ENCODE results near the gene PPM1H.
"Not testable (repeated sequence)": the region's sequence is repeated elsewhere in the genome, so short reads cannot be mapped to it uniquely, and the experiment has no call there.

The PPM1H gene

DNA sequence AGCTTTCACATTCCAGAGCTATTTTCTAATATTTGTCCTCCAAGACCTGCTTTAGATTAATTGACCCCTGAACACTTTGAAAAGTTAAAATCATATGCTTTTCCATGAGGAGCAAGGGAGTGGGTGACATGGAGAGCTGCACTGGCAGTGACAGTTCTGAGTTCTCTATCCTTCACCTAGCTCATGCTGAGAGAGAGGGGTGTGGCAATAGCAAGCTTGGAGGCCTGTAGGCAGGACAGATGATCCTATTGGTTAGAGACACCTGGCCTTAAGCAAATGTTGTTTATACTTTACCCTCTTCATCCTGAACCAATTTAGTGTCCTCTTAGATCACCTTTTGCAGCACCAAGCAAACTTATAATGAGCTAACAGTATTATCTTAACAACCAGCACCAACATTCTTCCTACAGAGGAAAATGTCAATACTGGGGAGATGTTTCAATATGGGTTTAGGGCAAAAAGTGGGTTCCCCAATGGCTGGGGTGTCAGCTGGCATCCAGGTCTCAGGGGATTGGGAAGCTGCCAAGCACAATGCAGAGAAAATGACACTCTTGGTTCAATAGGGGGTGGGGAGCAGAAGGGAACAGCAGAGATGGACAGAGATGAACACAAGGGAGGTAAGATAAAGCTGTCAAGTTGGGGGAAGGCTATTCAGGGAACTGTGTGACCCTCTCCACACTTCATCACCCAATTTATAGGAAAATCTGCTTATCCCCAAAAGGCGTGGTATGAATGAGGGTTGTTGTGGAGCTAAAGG, 37.0 kb upstream of the PPM1H start:
- TF ChIP-seq, protein P1, sequence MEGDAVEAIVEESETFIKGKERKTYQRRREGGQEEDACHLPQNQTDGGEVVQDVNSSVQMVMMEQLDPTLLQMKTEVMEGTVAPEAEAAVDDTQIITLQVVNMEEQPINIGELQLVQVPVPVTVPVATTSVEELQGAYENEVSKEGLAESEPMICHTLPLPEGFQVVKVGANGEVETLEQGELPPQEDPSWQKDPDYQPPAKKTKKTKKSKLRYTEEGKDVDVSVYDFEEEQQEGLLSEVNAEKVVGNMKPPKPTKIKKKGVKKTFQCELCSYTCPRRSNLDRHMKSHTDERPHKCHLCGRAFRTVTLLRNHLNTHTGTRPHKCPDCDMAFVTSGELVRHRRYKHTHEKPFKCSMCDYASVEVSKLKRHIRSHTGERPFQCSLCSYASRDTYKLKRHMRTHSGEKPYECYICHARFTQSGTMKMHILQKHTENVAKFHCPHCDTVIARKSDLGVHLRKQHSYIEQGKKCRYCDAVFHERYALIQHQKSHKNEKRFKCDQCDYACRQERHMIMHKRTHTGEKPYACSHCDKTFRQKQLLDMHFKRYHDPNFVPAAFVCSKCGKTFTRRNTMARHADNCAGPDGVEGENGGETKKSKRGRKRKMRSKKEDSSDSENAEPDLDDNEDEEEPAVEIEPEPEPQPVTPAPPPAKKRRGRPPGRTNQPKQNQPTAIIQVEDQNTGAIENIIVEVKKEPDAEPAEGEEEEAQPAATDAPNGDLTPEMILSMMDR (conservative IDR thresholded peaks at IDR 0.05; ENCODE audit: low read depth): no peak
- ChIA-PET POLR2A (ENCODE audit: low non-redundant PET) (no interaction called here), CTCF (no interaction called here)
- no peak for DNase-seq (ENCODE audit: low spot score)
- no peak overlapping the region for H3K27ac ChIP-seq

DNA sequence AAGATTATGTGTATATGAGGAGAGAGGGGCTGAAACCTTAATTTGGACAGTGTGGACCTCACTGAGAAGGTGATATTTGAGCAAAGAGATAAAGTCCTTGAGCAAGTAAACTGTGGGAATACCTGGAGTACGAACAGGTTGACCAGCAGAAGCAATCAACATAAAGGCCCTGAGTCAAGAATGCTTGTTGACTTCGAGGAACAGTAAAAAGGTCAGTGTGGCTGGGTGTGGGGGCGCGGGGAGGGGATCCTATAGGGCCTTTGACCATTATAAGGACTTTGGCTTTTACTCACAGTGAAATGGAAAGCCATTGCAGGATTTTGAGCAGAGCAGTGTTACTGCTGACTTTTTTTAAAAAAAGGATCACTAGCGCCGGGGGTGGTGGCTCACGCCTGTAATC, 34.7 kb upstream of the PPM1H start:
- ChIA-PET POLR2A (ENCODE audit: low non-redundant PET) (no interaction called here), CTCF (interaction anchor here (0.6 kb wide), 1 partner anchor 131 kb away, joined by 3 read pairs; no protein-coding TSS in a partner anchor)

DNA sequence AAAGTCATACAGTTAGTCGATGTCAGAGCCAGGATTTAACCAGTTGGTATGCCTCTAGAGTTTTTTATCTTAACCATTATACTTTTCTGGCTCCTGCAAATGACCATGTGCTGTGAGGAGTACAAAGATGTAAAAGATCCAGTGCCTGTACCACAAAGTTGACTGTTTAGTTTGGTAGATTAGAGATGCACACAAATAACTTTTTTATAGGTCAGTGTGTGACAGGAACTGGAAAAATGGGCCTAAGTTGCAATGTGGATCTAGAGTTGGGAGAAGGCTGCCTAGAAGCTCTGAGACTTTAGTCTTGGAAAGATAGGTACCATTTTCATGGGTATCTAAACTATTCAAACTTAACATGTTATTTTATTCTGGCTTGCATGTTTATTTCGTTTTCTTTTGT, 32.8 kb upstream of the PPM1H start:
- no peak for DNase-seq (ENCODE audit: low spot score)
- no peak overlapping the region for H3K27ac ChIP-seq
- TF ChIP-seq, protein P1 (conservative IDR thresholded peaks at IDR 0.05; ENCODE audit: low read depth): no peak
- POLR2A ChIA-PET (ENCODE audit: low non-redundant PET): no interaction called here
- CTCF ChIA-PET: no interaction called here

More for the DNA sequence above, 34.7 kb upstream of the PPM1H start:
- no peak overlapping the region for H3K27ac ChIP-seq
- TF ChIP-seq, protein P1 (conservative IDR thresholded peaks at IDR 0.05; ENCODE audit: low read depth): no peak
- no peak for DNase-seq (ENCODE audit: low spot score)

DNA sequence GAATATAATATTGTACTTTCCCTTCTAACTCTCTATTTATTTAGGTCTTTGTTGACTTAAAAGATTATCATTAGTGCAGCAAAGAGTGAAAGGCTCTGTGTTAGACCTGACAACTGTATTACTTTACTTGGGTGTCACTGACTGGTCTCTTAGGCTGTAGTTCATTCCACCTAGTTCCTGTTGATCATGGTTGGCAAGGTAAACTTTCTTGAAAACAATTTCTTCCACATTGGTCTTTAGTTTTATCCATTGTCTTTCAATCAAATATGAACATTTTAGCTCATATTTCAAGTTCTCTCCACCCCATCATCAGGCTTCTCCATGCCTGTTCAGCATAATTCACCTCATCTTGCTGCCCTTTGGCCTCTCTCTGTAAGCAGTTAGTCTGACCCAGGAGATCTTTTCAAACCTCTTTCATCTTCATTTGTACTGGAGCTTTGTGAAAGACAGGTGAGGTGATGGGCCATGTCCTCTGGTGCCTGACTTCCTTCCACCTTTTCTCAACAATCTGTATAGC, 32.1 kb upstream of the PPM1H start:
- TF ChIP-seq, protein P1 (conservative IDR thresholded peaks at IDR 0.05; ENCODE audit: low read depth): no peak
- ChIA-PET POLR2A (ENCODE audit: low non-redundant PET) (no interaction called here), CTCF (no interaction called here)

GRCh38 chr12:62966446-62966989, 31.6 kb upstream of the PPM1H start:
- peak; percentile 70 for DNase-seq (ENCODE audit: low spot score)
- CTCF ChIA-PET; POLR2A ChIA-PET (ENCODE audit: low non-redundant PET); H3K27ac ChIP-seq: not testable (repeated sequence)

More for the DNA sequence above, 32.1 kb upstream of the PPM1H start:
- no peak for DNase-seq (ENCODE audit: low spot score)
- no peak overlapping the region for H3K27ac ChIP-seq

GRCh38 chr12:62965700-62966099, 30.8 kb upstream of the PPM1H start:
- POLR2A ChIA-PET (ENCODE audit: low non-redundant PET); DNase-seq (ENCODE audit: low spot score); CTCF ChIA-PET; H3K27ac ChIP-seq: not testable (repeated sequence)

DNA sequence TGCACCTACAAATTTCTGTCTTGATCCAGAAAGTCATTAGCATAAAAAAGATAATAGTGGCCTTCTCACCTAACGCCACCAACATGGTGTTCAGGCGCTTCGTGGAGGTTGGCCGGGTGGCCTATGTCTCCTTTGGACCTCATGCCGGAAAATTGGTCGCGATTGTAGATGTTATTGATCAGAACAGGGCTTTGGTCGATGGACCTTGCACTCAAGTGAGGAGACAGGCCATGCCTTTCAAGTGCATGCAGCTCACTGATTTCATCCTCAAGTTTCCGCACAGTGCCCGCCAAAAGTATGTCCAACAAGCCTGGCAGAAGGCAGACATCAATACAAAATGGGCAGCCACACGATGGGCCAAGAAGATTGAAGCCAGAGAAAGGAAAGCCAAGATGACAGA, 30.3 kb upstream of the PPM1H start:
- DNase-seq (ENCODE audit: low spot score); CTCF ChIA-PET; POLR2A ChIA-PET (ENCODE audit: low non-redundant PET); H3K27ac ChIP-seq: not testable (repeated sequence)

DNA sequence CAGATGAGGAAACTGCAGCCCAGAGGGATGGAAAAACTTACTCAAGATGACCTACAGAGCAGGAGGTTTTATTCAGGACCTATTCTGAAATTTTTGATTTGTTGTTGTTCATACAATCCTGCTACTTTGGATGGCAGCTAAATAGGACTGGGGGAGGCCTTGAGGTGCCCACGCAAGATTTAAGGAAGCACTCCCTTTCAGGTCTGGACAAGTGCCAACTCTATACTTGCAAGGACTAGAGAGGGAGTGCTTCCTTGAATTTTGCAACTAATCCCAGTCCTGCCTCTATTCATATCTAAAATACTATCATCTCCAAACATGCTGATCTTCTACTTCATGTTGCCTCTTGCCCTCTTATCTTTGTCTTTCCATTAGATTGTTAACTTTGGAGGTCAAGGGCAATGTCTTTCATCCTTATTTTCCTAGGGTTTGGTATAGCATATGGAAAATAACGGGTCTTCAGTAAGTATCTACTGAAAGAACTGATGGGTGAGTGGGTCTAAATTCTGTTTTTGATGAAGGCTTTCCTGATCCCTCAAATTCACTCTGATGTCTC, 28.6 kb upstream of the PPM1H start:
- POLR2A ChIA-PET (ENCODE audit: low non-redundant PET): no interaction called here
- CTCF ChIA-PET: no interaction called here
- no peak for DNase-seq (ENCODE audit: low spot score)
- H3K27ac ChIP-seq: no peak overlapping the region
- TF ChIP-seq, protein P1 (conservative IDR thresholded peaks at IDR 0.05; ENCODE audit: low read depth): no peak

Data from RWPE1 (cell line).